IPS DF 4.7 (cell line): Measurements from ENCODE around the gene SENP2.
A peak's percentile ranks its signal among the peaks of the same experiment; 100 is the strongest.
"Not testable (repeated sequence)": the region's sequence is repeated elsewhere in the genome, so short reads cannot be mapped to it uniquely, and the experiment has no call there.

Experiments used
- DNase-seq: peaks from one replicate; pipeline ENCODE4 v3.0.0-alpha.2; 2013; ENCODE audit warnings: low spot score; ENCODE audit errors: extremely low read depth

The SENP2 gene

DNA sequence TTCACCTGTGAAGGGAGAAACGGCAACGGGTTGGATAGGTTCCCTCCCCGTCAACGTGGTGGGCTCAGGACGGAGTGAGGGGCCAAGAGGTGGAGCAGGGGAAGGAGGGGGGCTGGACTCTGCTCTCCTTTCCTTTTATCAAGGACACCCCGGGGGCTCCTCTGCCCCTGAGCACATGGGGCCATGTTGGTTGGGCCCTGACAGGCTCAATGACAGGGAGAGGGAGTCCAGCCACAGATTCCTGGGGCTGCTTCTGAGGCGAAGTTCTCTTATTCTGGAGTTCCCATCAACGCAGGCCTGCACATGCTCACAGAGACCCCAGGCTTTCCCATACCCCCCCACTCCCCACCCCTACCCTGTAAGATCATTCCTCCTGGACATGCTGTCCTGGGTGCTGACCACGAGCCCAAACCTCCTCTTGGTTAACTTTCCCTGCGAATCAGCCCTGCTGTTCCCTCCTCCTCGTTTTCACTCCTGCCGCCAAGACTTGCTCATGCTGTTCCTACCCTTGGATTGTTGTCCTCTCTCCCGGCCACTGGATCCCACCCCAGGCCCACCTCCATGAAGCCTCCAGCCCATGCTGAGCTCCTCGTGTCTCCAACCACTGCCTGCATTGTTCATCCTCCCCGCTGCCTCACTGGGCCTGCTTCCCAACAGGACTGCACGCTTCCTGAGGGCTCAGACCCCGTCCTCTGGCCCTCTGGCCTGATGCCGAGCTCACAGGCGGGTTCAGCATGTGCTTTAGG is 61.2 kb downstream of the SENP2 start:
- DNase-seq, result no peak

GRCh38 chr3:185647880-185648210 is 61.8 kb downstream of the SENP2 start:
- DNase-seq, result no peak

DNA sequence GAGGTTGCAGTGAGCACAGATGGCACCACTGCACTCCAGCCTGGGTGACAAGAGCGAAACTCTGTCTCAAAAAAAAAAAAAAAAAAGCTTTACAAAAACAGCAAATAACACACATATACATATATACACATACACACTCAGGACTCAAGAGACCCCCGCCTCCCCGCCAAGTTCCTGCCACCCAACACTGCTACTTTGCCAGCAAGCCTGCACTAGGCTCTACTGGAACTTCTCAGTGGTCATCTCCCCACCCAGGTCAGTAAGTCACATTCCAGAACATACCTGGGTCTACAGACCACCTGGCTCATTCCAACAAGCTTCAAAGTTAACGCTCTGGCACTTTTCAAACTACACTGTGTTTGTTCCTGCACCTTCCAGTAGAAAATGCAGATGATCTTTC is 62.3 kb downstream of the SENP2 start:
- no peak for DNase-seq

DNA sequence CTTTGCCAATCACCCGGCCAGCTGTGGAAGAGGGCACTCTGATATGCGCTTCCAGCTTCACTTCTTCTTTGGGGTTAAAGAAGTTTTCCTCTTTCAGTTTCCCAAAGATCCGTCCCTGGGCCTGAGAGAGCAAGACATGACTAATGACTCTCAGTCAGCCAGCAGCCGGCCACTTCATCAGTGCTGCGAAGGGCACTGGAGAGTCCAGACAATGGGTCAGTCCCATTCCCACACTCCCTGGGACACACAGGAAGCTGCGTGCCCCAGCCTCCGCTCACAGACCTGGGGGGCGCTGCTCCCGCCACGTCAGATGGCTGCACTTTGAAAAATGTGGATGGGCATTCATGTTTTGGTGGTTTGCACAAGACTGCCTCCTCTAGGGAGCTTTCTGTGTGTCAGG is 63.3 kb downstream of the SENP2 start:
- DNase-seq, result no peak

DNA sequence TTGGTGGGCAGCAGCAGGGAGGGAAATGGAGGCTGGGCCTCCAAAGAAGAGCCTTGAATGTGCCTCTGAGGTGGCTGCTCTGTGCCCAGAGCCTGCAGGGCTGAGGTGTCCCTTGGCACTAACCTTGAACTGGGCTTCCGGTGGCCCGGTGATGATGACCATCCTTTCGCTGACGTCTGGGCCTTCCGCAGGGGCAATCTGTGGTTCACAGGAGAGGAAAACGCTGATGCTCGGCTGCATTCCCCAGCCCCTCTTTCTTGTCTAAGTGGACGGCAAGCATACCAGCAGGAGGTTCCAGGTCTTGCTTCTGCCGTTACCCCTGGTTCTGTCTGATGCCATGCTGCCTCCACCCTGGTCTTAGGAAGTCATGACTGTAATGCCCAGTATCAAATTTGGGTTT is 65.9 kb downstream of the SENP2 start:
- DNase-seq, result no peak

- DNase-seq, result no peak
These were observed 68.1 kb downstream of the SENP2 start for GRCh38 chr3:185653949-185654757.

- no peak for DNase-seq
These were observed 68.7 kb downstream of the SENP2 start for GRCh38 chr3:185654758-185655145.

DNA sequence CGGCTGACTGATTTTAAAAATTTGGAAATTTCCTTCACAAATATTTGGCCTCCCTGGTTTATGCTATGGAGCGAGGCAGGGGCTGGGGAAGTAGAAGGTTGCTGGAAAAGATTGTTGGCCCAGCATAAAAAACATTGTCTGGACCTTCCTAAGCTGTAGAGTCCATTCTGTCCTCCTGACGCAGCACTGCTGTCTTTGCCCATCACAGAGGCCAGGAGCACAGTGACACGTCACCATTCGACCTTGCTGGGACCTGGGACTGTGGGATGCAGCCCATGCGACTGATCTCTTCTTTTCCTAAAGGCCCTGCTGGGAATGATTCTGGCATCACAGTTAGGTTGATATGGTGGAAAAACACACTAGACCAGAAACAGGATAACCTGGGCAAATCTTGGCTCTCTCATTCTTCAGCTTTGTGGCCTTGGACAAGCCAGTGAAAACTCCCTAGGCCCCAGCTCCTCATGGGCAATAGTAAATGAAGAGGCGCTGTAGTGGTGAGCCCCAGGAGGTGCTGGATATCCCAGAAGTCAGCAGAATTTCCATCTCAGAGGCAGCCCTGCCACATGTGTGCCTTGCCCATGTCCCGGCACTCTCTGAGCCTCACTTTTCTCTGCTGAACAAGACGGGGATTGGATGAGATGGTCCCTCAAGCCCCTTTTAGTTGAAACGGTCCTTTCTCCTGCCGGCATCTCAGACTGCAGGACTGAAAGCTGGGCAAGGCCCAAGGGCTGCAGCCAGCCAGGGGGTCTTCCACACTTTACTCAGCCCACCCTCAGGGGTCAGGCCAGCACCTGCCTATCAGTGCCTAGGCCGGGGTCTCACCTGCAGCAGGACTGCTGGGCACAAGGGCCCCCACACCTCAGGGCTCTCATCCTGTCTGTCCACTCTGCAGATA is 69.6 kb downstream of the SENP2 start:
- DNase-seq, result no peak

GRCh38 chr3:185656321-185656840 is 70.3 kb downstream of the SENP2 start:
- DNase-seq, result no peak

DNA sequence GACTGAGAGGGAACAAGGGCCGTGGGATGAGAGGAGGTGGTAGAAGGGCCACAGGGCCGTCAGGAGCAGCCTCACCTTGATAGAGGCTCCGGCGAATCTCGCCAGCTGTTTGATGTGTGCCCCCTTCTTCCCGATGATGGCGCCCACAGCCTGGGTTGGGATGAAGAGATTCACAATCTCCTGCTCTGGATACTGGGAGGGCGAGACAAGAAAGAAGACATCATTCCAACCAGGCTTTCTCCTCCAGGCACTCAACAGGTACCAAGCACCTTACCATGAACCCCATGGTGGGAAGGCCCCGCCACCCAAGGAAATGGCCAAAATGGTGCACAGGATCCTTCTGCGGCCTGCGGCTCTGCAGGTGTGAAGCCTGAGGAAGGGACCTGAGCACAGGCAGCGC is 71.1 kb downstream of the SENP2 start:
- no peak for DNase-seq

DNA sequence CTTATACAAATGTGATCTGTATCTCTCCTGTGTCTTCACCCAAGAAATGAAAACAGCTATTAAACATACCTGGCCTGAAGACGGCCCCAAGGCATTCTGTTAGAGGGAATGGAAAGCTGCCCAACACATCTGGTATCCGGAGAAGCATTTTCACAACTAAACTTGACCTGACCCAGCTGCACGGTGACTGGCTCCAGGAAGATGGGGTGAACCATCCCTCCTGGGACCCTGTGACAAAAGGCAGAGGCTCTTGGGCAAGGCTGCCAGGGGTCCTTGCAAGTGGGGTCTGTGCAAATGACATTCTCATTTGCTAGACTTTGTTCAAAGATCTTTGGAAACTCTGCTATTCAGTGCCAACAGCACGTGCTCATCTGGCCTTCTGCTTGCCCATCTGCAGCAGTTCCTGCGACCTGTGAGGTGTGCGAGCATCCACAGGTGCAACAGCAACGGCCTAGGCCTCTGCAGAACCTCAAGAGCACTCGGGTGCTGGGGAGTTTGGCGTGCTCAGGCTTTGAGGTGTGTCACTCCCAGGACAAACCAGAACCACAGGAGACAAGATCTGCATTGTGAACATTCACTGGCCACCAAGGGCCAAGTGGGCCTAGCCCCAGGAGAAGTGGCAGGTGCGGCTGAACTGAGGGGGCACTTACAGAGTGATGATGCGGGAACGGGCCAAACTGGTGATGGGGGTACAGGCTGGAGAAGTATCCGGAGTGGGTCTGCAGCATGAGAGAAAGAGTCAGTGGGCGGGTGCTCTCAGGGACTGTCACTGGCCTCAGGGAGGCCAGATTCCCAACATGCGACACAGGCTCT is 71.8 kb downstream of the SENP2 start:
- no peak for DNase-seq

GRCh38 chr3:185658504-185658912 is 72.4 kb downstream of the SENP2 start:
- no peak for DNase-seq

GRCh38 chr3:185658943-185659342 is 72.8 kb downstream of the SENP2 start:
- DNase-seq, result no peak

- DNase-seq, result peak; percentile 75
These were observed 74.1 kb downstream of the SENP2 start for GRCh38 chr3:185659942-185660921.

- not testable (repeated sequence) for DNase-seq
These were observed 75.2 kb downstream of the SENP2 start for GRCh38 chr3:185661296-185661695.

GRCh38 chr3:185661772-185662171 is 75.7 kb downstream of the SENP2 start:
- no peak for DNase-seq

DNA sequence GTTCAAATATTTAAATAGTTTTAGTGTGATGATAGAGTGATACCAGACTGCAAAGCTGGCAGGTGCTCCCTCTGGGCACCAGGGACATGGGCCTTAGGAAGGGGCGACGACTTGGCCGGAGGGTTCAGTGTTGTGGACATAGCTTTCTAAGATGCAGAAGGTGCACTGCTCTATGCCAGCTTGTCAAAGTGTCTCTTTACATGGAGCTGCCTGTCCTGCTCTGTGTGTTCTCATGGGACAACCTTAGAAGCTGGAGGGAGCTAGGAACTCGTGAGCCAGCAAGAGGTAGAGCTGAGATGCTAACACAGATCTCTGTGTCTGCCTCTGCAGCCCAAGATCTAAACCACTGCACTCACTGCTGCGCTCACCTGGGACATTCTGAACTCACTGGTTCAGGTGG is 77.8 kb downstream of the SENP2 start:
- DNase-seq, result no peak

DNA sequence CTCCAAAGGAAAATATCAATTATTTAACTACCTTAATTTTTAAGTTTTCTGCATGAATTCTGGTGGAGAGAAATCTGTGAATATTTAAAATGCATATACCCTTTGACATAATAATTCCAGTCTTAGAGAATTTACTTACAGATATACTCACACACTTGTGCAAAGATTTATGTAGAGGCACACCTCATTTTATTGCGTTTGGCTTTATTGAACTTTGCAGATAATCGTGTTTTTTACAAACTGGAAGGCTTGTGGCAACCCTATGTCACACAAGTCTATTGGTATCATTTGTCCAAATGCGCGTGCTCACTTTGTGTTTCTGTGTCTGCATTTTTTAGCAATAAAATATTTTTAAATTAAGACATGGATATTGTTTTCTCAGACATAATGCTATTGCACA is 81.5 kb downstream of the SENP2 start:
- no peak for DNase-seq

DNA sequence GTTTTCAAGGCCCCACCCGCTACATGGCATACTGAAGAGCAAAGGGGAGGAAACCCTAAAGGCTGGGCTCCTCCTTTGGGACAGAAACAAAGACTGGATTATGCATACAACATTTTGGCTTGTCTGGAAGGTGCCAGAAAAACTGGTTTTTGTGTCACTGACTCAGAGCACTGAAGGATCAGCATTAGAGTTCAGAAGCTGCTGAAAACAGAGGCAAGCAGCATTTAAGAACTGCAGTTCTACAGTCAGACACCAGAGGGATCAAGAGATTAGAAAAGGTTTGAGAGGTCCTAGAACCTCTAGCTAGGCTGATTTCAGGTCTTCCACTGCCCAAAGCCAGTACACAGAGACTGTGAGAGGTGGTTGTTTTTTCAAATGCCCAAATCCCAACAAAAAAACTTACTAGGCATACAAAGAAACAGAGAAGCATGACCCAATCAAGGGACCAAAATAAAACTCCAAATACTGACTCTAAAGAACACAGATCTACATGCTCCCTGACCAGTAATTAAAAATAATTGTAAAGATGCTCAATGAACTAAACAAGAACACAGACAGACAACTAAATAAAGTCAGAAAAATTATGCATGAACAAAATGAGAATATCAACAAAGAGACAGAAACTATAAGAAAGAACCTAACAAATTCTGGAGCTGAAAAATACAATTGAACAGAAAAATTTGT is 91.2 kb downstream of the SENP2 start:
- peak; percentile 62 for DNase-seq
